Testis (tissue), 2 donors: ENCODE measurements around the gene STXBP1.

ENCODE experiments used
- POLR2A ChIP-seq: fragments of 450-650 bp; IDR thresholded peaks from one replicate; pipeline ENCODE4 v1.6.1; 2017; ENCODE audit warnings: antibody characterized with exemption, mild to moderate bottlenecking, moderate library complexity
- TF ChIP-seq, protein P1 (sequence below), 3 experiments: fragments of 450-650 bp in 2 of 3; fragments of 200-600 bp in 1 of 3; sonication (generic) in 1 of 3; IDR thresholded peaks; one replicate each; pipeline ENCODE4 v1.5.1; 2016 to 2019; ENCODE audit warnings: antibody characterized with exemption in 3 of 3, mild to moderate bottlenecking in 2 of 3, moderate library complexity in 1 of 3

DNA sequence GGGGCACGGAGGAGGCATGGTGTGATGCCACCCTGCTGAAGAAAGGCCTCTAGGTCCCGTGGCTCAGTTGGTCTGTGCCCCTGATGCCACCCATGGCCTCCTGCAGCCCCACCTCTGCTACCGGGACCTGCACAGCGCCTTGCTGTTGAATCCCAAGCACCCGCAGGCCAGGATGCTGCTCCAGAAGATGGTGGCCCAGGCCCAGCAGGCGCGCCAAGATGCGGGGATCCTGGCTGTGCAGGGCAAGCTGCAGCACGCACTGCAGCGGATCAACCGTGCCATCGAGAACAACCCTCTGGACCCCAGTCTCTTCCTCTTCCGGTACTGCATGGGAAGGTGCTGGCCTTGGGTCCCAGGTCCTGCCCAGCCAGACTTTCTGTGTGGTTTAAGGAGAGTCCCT is 110.9 kb downstream of the STXBP1 start:
- TF ChIP-seq, protein P1, sequence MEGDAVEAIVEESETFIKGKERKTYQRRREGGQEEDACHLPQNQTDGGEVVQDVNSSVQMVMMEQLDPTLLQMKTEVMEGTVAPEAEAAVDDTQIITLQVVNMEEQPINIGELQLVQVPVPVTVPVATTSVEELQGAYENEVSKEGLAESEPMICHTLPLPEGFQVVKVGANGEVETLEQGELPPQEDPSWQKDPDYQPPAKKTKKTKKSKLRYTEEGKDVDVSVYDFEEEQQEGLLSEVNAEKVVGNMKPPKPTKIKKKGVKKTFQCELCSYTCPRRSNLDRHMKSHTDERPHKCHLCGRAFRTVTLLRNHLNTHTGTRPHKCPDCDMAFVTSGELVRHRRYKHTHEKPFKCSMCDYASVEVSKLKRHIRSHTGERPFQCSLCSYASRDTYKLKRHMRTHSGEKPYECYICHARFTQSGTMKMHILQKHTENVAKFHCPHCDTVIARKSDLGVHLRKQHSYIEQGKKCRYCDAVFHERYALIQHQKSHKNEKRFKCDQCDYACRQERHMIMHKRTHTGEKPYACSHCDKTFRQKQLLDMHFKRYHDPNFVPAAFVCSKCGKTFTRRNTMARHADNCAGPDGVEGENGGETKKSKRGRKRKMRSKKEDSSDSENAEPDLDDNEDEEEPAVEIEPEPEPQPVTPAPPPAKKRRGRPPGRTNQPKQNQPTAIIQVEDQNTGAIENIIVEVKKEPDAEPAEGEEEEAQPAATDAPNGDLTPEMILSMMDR (IDR thresholded peaks at IDR 0.05): no peak
- no peak for TF ChIP-seq POLR2A
